GM21576 (cell line): ENCODE data around the gene NTHL1.

Experiments used
- ATAC-seq: cut with Tn5 transposase; IDR thresholded peaks from one replicate; pipeline ENCODE4 v1.9.1; 2021; ENCODE audit warnings: mild to moderate bottlenecking, moderate library complexity; ENCODE audit not compliant: unreplicated experiment

Gene NTHL1

GRCh38 chr16:2047330-2048115 is at the start of gene NTHL1, which contains the start of gene TSC2:
TSS of gene NTHL1 (minus strand) at chr16:2047834. CDS start at chr16:2047823, 11 bp downstream.
TSS of gene TSC2 (plus strand) at chr16:2047985. CDS start at chr16:2048616, 631 bp downstream.
- peak; percentile 75 for ATAC-seq

- ATAC-seq = no peak
Measured at GRCh38 chr16:2096853-2097595, 49.4 kb upstream of the NTHL1 start.

GRCh38 chr16:2095918-2096582 is 48.4 kb upstream of the NTHL1 start:
- no peak for ATAC-seq

- no peak for ATAC-seq
Measured at GRCh38 chr16:2095315-2095853, 47.8 kb upstream of the NTHL1 start.

DNA sequence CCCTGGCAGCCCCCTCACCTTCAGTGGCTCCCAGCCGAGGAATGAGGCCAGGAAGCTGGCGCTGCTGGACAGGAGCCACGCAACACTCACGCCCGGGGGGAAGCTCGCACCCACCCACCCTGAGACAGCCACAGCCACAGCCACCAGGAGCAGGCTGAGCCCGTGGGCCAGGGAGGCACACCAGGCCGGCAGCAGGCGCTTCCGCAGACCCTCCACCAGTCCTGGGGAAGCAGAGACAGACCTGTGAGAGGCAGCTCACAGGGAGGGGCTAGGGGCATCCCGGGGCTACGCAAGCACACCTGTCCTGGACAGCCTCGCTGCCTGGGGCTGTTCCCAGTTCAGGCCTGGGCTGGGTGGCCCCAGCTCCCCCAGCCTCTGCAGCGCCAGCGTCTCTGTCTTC is 46.2 kb upstream of the NTHL1 start:
- ATAC-seq = no peak

DNA sequence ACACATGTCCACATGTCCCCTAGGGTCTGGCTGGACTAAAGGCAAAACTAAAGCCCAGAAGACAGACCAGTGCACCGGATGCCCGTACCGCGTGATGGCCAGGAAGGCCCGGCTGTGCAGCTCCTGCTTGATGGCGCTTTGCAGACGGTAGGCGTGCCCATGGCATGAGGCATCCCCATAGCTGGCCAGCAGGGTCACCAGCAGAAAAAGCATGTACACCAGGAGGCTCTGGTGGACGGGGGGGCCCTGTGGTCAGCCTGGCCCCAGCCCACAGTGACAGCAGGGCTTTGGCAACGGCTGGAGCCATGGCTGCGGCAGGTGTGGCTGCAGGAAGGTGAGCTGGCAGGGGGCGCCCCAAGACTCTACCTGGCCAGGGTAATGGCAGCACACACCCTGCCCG is 45.2 kb upstream of the NTHL1 start:
- ATAC-seq = no peak

- no peak for ATAC-seq
Measured at GRCh38 chr16:2092256-2092620, 44.6 kb upstream of the NTHL1 start.

GRCh38 chr16:2091547-2092255 is 44.1 kb upstream of the NTHL1 start:
- no peak for ATAC-seq

DNA sequence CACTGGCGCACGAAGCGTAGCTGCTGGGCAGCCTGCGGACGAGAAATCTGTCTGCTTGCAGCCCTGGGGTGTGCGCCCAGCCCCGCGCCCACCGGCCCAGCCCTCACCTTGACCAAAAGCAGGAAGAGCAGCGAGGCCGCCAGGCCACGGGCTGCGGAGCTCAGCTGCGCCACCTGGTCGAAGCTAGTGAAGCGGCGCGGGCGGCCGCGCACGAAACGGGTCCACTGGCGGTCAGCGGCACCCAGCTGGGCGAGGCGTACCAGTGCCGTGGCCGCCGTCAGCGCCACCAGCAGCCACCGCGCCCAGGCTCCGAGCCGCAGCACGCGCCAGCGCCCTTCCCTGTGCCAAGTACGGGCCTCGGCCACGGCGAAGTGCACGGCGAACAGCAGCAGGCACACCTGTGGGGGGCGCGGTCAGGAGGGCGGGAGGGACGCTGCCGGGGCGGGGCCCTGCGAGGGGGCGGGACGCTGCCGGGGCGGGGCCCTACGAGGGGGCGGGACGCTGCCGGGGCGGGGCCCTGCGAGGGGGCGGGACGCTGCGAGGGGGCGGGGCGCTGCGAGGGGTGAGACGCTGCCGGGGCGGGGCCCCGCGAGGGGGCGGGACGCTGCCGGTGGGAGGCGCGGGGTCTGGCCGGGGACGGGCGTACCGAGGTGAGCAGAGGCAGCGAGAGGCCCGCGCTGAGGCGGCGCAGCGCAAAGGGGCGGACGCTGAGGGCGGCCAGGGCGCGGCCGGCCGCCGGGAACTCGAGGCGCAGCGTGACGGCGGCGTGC is 43.3 kb upstream of the NTHL1 start:
- ATAC-seq = no peak

- no peak for ATAC-seq
Measured at GRCh38 chr16:2090481-2090776, 42.8 kb upstream of the NTHL1 start.

DNA sequence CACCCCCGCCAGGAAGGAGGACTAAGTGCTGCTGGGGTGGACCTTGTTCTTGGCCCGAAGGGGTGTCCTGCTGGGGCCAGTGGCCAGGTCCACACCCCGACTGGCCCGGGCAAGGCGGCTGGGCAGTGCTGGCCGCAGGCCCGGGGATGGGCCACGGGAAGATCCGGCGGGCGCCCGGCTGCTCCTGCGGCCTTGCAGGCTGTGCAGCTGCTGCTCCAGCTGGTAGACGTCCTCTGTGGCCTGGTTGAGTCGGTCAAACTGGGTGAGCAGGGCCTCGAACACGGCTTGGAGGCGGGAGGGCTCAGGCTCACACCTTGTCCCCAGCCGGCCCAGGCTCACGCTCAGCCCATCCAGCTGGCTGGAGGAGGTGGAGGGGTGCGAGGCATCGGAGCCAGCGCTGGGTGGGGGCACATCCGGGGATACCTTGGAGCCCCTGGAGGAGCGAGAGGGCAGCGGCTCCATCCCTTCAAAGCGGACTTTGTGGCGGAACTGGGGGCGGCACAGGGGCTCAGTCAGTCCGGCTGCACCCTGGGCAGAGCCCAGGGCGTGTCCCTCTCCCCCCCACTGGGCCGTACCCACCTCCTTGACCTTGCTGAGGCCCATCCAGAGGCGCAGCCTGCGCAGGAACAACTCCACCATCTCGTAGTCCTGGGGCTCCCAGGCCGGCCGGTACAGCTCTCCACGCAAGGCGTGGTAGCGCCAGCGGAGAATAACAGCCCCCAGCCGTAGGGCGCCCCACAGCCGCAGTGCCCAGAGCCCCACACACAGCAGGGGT is 42.3 kb upstream of the NTHL1 start:
- ATAC-seq = no peak

- ATAC-seq = no peak
Measured at GRCh38 chr16:2088759-2089358, 41.2 kb upstream of the NTHL1 start.

GRCh38 chr16:2087748-2088631 is 40.4 kb upstream of the NTHL1 start:
- ATAC-seq = no peak

DNA sequence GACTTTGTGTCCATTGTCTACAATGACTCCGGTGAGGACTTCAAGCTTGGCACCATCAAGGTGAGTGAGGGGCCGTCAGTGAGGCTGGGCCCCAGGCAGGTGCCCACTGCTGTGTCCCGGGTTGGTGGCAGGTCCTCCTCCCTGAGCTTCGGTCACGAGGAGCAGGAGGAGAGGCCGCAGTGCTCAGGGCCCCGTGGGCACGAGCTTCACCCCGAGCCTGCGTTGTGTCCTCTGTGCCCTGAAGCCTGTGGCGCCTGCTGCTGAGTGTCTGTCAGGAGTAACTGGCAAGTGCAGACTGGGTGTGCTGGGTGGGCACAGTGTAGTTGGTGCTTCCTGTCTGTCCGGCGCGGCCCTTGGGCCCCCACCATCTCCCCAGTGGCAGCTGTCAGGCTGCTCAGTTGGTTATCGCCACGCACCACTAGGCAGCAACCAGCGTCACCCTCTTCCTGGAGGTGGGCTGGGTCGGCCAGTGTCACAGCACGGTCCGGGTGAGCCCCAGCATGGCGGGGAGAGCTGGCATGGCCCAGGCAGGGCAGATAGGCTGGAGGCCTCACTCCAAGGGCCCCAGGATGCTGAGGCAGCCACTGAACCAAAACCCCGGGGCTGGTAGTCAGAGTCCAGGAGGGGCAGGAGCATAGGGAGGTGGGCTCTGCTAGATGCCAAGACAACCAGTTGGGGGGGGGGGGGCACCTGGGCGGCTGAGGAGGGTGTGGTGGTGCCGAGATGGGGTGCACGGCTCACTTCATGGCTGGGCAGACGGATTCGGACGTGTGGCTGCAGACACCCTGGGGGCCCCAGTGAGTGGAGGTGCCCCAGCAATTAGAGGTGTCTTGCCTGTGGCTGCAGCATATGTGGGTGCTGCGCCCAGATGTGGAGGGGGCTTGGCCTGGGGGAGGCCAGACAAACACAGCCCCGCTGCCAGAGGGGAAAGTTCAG is 39.4 kb upstream of the NTHL1 start:
- no peak for ATAC-seq

DNA sequence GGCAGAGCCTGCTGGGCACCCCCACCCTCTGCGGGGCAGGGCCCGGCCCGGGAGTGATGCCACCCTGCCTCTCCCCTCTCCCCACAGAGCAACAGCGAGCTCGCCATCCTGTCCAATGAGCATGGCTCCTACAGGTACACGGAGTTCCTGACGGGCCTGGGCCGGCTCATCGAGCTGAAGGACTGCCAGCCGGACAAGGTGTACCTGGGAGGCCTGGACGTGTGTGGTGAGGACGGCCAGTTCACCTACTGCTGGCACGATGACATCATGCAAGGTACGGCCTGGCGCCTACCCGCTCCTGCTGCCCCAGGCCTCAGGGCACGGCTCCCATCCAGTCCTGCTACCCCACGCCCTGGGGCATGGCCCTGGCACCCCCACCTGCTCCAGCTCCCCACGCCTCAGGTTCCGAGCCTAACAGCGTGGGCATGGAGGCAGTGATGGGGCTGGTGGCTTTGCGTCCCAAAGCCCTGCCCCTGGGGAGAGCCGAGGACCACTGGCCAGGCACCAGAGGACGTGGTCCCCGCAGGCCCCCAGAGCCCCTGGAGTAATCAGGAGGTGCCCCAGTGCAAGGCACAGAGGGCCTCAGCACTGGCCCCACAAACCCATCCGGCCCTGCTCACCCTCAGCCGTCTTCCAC is 38.6 kb upstream of the NTHL1 start:
- ATAC-seq = no peak

DNA sequence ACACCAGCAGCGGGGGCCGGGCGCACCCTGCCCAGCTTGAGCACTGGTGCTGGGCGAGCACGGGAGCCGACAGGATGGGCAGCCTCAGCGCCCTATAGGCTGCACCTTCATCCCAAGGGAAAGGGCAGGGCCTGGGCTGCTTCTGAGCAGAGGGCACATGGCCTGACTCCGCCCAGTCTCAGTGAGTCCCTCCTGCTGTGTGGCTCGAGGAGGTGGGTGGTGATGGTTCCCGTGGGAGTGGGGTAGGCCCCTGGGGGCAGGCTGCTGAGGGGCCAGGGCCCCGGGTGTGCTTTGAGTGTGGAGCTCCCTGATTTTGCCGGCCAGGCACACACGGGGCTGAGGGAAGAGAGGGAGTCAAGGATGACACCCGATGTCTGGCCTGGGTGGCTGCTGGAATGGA is 38.0 kb upstream of the NTHL1 start:
- no peak for ATAC-seq
